HG02938 (cell line): ENCODE data around the gene RBPMS2.

Source experiments
- ATAC-seq: cut with Tn5 transposase; IDR thresholded peaks from one replicate; pipeline ENCODE4 v1.9.1; 2021; ENCODE audit warnings: mild to moderate bottlenecking, moderate library complexity; ENCODE audit not compliant: unreplicated experiment

The RBPMS2 gene

GRCh38 chr15:64695561-64695992, 79.8 kb downstream of the RBPMS2 start:
- ATAC-seq = no peak

GRCh38 chr15:64694816-64695215, 80.6 kb downstream of the RBPMS2 start:
- ATAC-seq = no peak

GRCh38 chr15:64693134-64693533, 82.3 kb downstream of the RBPMS2 start:
- no peak for ATAC-seq

- no peak for ATAC-seq
Measured at GRCh38 chr15:64691896-64692565, 83.4 kb downstream of the RBPMS2 start.

- ATAC-seq = no peak
Measured at GRCh38 chr15:64690578-64691296, 84.7 kb downstream of the RBPMS2 start.

- no peak for ATAC-seq
Measured at GRCh38 chr15:64690008-64690407, 85.4 kb downstream of the RBPMS2 start.
